Heart left ventricle (tissue), 13 donors: Measurements from ENCODE around the gene CNTNAP3B.
"Not testable (repeated sequence)": the region's sequence is repeated elsewhere in the genome, so short reads cannot be mapped to it uniquely, and the experiment has no call there.

Experiments used
- CTCF ChIP-seq, 12 donors: fragments of 200-600 bp; sonication (generic) in 4 of 12; IDR thresholded peaks; one replicate each; pipeline versions ENCODE4 v1.5.0 to v1.8.0; 2018 to 2022; ENCODE audit warnings: antibody characterized with exemption in 12 of 12, mild to moderate bottlenecking in 5 of 12
- POLR2A ChIP-seq, 2 donors: fragments of 450-650 bp; IDR thresholded peaks; one replicate each; pipeline ENCODE4 v1.6.1; 2017; ENCODE audit warnings: antibody characterized with exemption in 2 of 2, mild to moderate bottlenecking in 2 of 2, moderate library complexity in 2 of 2
- donor health status: ischemic (EF 13 %, LVEDD 7.1; RV severe dilation, severe dysfunction).
- donor health status: DM: no; HTN: yes; CAD: no.
- donor health status: DM: no; HTN: no; CAD: no.
- donor health status: ischemic (EF 25% LVEDD 6.9; RV normal size, moderate dysfunction).
- donor health status: ischemic (EF 25% LVEDD 5.7; RV mildly dilated, moderate dysfunction).
- donor health status: ischemic (EF 35%, LVEDD 5.7; RV mildly dilated, moderate dysfunction).
- donor health status: nonischemic (EF 11% LVEDD 7.7; RV severe dilation, severe dysfunction).
- donor health status: DM: yes; HTN: yes; CAD: no.
- donor health status: PGD.
- donor health status: ischemic (EF 29% LVEDD 5.4; RV normal size, mild dysfunction).
- donor health status: nonischemic (EF 23%, LVEDD 6.1; RV moderate dilation, normal function).

GRCh38 chr9:41929172-41929571, 200.1 kb downstream of the CNTNAP3B start:
- TF ChIP-seq CTCF, POLR2A (IDR thresholded peaks at IDR 0.05): not testable (repeated sequence)
